ENCODE data around the gene NOL3.

- no peak for TF ChIP-seq EZH2 (IDR thresholded peaks at IDR 0.05; ENCODE audit: insufficient read depth, low read length)
- no peak for TF ChIP-seq CTCF (IDR thresholded peaks at IDR 0.05; ENCODE audit: insufficient read depth, low read depth, low read length)
These were observed 23.2 kb downstream of the NOL3 start for GRCh38 chr16:67193536-67193935.
